Thoracic aorta (tissue), 2 donors: ENCODE results near the gene KNDC1. TPM values are rescaled to one million over a fixed set of nuclear protein-coding genes. Genes with fewer than 3 reads are reported as not detected.
A peak's percentile ranks its signal among the peaks of the same experiment; 100 is the strongest.

Experiments
- ATAC-seq: fragments of 150-250 bp; one replicate; pipeline ENCODE4 v1.8.0; 2017; ENCODE audit warnings: low read depth; ENCODE audit not compliant: insufficient number of reproducible peaks, low FRiP score
- DNase-seq: peaks from one replicate; pipeline ENCODE4 v3.0.0-alpha.2; 2020; ENCODE audit warnings: low spot score
- H3K27ac ChIP-seq, 2 donors: fragments of 200-600 bp; sonication (generic); 1 replicate in 1 of 2; 2 replicates in 1 of 2; pipeline ENCODE4 v1.5.1; 2016; ENCODE audit warnings: mild to moderate bottlenecking in 2 of 2, moderate library complexity in 2 of 2
- H3K27me3 ChIP-seq: fragments of 200-600 bp; sonication (generic); replicated peaks from 2 replicates; pipeline ENCODE4 v1.6.0; 2016; ENCODE audit warnings: mild to moderate bottlenecking; ENCODE audit not compliant: insufficient read depth
- H3K36me3 ChIP-seq: fragments of 200-600 bp; sonication (generic); one replicate; pipeline ENCODE4 v1.5.1; 2016
- H3K4me1 ChIP-seq, 2 donors: fragments of 200-600 bp; sonication (generic); 1 replicate in 1 of 2; 2 replicates in 1 of 2; pipeline versions ENCODE4 v1.5.1 to v1.6.0; 2016; ENCODE audit warnings: low read depth in 2 of 2, mild to moderate bottlenecking in 1 of 2; ENCODE audit not compliant: control insufficient read depth in 1 of 2
- H3K4me3 ChIP-seq: fragments of 200-600 bp; sonication (generic); 2 replicates; pipeline ENCODE4 v1.5.1; 2016; ENCODE audit warnings: mild to moderate bottlenecking
- H3K9me3 ChIP-seq: fragments of 200-600 bp; sonication (generic); 2 replicates; pipeline ENCODE4 v1.5.1; 2016
- total RNA-seq, 2 donors: library from RNA; depleted of rRNA; stranded (reverse); fragments of >200 nt; gene quantifications; one replicate each; pipeline versions ENCODE4 v1.1.0 to v1.2.3, GENCODE V29; 2016
- TF ChIP-seq, protein P1 (sequence below): fragments of 200-600 bp; sonication (generic); IDR thresholded peaks from one replicate; pipeline ENCODE4 v1.5.1; 2019; ENCODE audit warnings: antibody characterized with exemption

The KNDC1 gene
- total RNA-seq, 2 donors from 2014 or later = 0.14 to 0.95 TPM

DNA sequence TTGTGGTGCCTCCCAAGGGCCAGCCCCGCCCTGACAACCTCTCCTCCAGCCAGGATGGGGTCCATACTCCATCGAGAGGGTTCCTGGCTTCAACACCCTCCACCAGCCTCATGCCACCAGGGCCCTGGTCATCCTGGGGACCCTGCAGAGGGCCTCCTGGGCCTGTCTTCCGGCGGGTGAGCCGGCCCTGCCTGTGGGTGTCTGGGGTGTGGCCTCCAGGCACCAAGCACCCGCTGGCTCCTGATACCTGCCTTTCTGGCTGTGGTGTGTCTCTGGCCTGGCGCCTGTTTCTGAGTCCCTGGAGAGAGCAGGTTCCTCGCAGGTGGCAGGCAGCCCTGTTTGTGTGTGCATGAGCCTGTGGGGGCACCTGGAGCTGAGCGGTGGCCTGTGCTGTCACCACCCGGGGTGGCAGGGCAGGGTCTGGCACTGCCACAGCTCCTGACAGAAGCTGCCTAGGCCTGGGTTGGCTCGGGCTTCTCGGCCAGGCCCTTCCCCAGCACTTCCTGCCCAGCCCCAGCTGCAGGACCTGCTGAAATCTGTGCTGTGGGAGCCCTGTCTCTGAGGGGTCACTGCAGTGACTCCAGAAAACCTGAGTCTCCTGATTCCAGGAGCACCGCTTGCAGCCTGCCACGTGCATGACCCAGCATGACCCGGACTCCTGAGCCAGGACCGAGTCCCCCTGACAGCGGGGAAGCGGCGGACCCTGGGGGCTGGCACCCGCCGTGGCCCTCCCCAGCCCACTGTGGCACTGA lies 98.2 kb downstream of the KNDC1 start:
- no peak overlapping the region for H3K4me3 ChIP-seq
- no peaks in the 10 kb centered on the region for H3K27me3 ChIP-seq
- TF ChIP-seq, protein P1, sequence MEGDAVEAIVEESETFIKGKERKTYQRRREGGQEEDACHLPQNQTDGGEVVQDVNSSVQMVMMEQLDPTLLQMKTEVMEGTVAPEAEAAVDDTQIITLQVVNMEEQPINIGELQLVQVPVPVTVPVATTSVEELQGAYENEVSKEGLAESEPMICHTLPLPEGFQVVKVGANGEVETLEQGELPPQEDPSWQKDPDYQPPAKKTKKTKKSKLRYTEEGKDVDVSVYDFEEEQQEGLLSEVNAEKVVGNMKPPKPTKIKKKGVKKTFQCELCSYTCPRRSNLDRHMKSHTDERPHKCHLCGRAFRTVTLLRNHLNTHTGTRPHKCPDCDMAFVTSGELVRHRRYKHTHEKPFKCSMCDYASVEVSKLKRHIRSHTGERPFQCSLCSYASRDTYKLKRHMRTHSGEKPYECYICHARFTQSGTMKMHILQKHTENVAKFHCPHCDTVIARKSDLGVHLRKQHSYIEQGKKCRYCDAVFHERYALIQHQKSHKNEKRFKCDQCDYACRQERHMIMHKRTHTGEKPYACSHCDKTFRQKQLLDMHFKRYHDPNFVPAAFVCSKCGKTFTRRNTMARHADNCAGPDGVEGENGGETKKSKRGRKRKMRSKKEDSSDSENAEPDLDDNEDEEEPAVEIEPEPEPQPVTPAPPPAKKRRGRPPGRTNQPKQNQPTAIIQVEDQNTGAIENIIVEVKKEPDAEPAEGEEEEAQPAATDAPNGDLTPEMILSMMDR = no peak
- H3K36me3 ChIP-seq = no peaks in the 10 kb centered on the region
- ATAC-seq (no peak), DNase-seq (no peak)
- H3K9me3 ChIP-seq = no peaks in the 10 kb centered on the region
- peak overlapping the region in 1 of 2 donors; percentile 59 for H3K27ac ChIP-seq
- peaks cover 22 to 41% of the 10 kb centered on the region in 2 donors for H3K4me1 ChIP-seq

GRCh38 chr10:133258818-133259601 lies 99.0 kb downstream of the KNDC1 start:
- peak; percentile 64 for DNase-seq

GRCh38 chr10:133259602-133259989 lies 99.6 kb downstream of the KNDC1 start:
- no peak for ATAC-seq
- no peaks in the 10 kb centered on the region for H3K9me3 ChIP-seq
- H3K4me1 ChIP-seq = peaks cover 22 to 41% of the 10 kb centered on the region in 2 donors
- H3K36me3 ChIP-seq = no peaks in the 10 kb centered on the region
- DNase-seq = no peak
- no peaks in the 10 kb centered on the region for H3K27me3 ChIP-seq
- TF ChIP-seq, protein P1 = no peak
- no peak overlapping the region for H3K4me3 ChIP-seq
- H3K27ac ChIP-seq = peak overlapping the region; percentile 28 to 59

More at GRCh38 chr10:133258818-133259601, 99.0 kb downstream of the KNDC1 start:
- ATAC-seq = peak; percentile 25
- TF ChIP-seq, protein P1 = no peak
- peak overlapping the region; percentile 28 to 59 for H3K27ac ChIP-seq
- no peaks in the 10 kb centered on the region for H3K27me3 ChIP-seq
- H3K36me3 ChIP-seq = no peaks in the 10 kb centered on the region
- no peaks in the 10 kb centered on the region for H3K9me3 ChIP-seq
- H3K4me1 ChIP-seq = peaks cover 22 to 41% of the 10 kb centered on the region in 2 donors
- H3K4me3 ChIP-seq = no peak overlapping the region

GRCh38 chr10:133260895-133261725 lies 101.1 kb downstream of the KNDC1 start:
- no peak for DNase-seq
- Histone ChIP-seq H3K27me3 (no peaks in the 10 kb centered on the region), H3K27ac (peak overlapping the region; percentile 66 to 83), H3K4me3 (peak overlapping the region; percentile 95), H3K4me1 (peaks cover 22 to 41% of the 10 kb centered on the region in 2 donors), H3K9me3 (no peaks in the 10 kb centered on the region), H3K36me3 (no peaks in the 10 kb centered on the region)
- TF ChIP-seq, protein P1 = no peak
- ATAC-seq = no peak
